Ishikawa (cell line): ENCODE results near the gene LSM2.

Source experiments
- CEBPB ChIP-seq: IDR thresholded peaks from 2 replicates; pipeline ENCODE4 v1.6.1; 2012
- CREB1 ChIP-seq: IDR thresholded peaks from 2 replicates; pipeline ENCODE4 v1.6.1; 2012; ENCODE audit warnings: low read depth
- EGR1 ChIP-seq: IDR thresholded peaks from 2 replicates; pipeline ENCODE4 v1.6.1; 2012
- EP300 ChIP-seq: IDR thresholded peaks from 2 replicates; pipeline ENCODE4 v1.6.1; 2012; ENCODE audit warnings: borderline replicate concordance
- FOXM1 ChIP-seq: IDR thresholded peaks from 2 replicates; pipeline ENCODE4 v1.6.1; 2012; ENCODE audit warnings: low read depth, borderline replicate concordance
- NFIC ChIP-seq: IDR thresholded peaks from 2 replicates; pipeline ENCODE4 v1.6.1; 2012
- RAD21 ChIP-seq: IDR thresholded peaks from 2 replicates; pipeline ENCODE4 v1.6.1; 2012; ENCODE audit warnings: low read depth
- TAF1 ChIP-seq: IDR thresholded peaks from 2 replicates; pipeline ENCODE4 v1.6.1; 2012; ENCODE audit warnings: low read depth, mild to moderate bottlenecking
- TCF12 ChIP-seq: IDR thresholded peaks from 2 replicates; pipeline ENCODE4 v1.6.1; 2012; ENCODE audit warnings: low read depth
- TEAD4 ChIP-seq: IDR thresholded peaks from 2 replicates; pipeline ENCODE4 v1.6.1; 2012
- YY1 ChIP-seq: IDR thresholded peaks from 2 replicates; pipeline ENCODE4 v1.6.1; 2012; ENCODE audit warnings: low read depth
- ZBTB7A ChIP-seq: IDR thresholded peaks from 2 replicates; pipeline ENCODE4 v1.6.1; 2012; ENCODE audit warnings: low read depth
- TF ChIP-seq, protein P1 (sequence below): IDR thresholded peaks from 2 replicates; pipeline ENCODE4 v1.6.1; 2012; ENCODE audit warnings: low read depth, mild to moderate bottlenecking
- TF ChIP-seq, protein P2 (sequence below): IDR thresholded peaks from 2 replicates; pipeline ENCODE4 v1.6.1; 2012
- TF ChIP-seq, protein P3 (sequence below): IDR thresholded peaks from 2 replicates; pipeline ENCODE4 v1.6.1; 2012

Gene LSM2

DNA sequence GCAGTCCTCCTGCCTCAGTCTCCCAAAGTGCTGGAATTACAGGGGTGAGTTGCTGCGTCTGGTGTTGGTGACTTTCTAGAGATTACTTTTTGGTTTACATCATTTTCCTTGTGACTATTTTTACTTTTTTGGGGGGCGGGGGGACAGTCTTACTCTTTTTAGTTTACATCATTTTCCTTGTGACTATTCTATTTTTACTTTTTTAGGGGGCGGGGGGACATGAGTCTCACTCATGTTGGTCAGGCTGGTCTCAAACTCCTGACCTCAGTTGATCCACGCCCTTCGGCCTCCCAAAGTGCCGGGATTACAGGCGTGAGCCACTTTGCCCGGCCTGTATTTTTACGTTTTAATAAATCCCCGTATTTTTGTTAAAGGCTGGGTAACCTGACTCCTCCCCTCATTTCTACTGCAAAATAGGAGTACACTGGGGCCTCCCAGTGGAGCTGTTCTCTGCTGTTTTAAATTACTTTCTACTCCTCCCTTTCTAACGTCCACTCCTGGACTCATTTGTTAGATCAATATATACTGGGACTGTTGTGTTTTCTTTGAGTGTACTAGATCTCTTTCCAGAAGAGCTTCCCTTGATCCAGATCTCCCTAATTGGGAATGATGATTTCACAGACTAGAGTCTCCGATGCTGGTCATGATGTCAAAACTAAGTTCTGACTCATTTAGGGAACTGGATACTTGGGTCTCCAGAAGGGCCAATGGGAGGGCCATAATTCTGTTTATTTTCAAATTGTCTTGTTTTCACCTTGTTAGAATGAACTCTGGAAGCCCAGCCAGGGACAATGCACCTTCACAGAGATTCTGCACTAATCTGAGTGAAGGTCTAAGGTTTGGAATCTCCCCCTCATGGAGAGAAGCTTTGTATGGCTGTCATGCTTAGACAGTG is 30.0 kb upstream of the LSM2 start:
- TF ChIP-seq CREB1 (no peak), TCF12 (no peak), TAF1 (no peak), YY1 (no peak), FOXM1 (no peak), ZBTB7A (no peak), RAD21 (no peak), TEAD4 (no peak), EP300 (no peak)
- TF ChIP-seq, protein P1, sequence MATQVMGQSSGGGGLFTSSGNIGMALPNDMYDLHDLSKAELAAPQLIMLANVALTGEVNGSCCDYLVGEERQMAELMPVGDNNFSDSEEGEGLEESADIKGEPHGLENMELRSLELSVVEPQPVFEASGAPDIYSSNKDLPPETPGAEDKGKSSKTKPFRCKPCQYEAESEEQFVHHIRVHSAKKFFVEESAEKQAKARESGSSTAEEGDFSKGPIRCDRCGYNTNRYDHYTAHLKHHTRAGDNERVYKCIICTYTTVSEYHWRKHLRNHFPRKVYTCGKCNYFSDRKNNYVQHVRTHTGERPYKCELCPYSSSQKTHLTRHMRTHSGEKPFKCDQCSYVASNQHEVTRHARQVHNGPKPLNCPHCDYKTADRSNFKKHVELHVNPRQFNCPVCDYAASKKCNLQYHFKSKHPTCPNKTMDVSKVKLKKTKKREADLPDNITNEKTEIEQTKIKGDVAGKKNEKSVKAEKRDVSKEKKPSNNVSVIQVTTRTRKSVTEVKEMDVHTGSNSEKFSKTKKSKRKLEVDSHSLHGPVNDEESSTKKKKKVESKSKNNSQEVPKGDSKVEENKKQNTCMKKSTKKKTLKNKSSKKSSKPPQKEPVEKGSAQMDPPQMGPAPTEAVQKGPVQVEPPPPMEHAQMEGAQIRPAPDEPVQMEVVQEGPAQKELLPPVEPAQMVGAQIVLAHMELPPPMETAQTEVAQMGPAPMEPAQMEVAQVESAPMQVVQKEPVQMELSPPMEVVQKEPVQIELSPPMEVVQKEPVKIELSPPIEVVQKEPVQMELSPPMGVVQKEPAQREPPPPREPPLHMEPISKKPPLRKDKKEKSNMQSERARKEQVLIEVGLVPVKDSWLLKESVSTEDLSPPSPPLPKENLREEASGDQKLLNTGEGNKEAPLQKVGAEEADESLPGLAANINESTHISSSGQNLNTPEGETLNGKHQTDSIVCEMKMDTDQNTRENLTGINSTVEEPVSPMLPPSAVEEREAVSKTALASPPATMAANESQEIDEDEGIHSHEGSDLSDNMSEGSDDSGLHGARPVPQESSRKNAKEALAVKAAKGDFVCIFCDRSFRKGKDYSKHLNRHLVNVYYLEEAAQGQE, result no peak
- TF ChIP-seq, protein P2, sequence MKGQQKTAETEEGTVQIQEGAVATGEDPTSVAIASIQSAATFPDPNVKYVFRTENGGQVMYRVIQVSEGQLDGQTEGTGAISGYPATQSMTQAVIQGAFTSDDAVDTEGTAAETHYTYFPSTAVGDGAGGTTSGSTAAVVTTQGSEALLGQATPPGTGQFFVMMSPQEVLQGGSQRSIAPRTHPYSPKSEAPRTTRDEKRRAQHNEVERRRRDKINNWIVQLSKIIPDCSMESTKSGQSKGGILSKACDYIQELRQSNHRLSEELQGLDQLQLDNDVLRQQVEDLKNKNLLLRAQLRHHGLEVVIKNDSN, result no peak

DNA sequence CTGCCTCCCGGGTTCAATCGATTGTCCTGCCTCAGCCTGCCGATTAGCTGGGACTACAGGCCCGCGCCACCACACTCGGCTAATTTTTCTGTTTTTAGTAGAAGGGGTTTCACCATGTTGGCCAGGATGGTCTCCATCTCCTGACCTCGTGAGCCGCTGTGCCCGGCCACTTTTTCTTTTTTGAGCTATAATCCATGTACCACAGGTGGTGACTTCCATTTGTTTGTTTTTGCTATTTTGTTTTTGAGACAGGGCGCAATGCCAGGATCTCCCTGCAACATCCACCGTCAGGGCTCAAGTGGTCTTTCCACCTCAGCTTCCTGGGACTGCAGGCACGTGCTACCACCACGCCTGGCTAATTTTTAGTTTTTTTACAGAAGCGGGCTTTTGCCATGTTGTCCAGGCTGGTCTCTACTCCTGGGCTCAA is 29.3 kb upstream of the LSM2 start:
- TF ChIP-seq TAF1, result no peak

DNA sequence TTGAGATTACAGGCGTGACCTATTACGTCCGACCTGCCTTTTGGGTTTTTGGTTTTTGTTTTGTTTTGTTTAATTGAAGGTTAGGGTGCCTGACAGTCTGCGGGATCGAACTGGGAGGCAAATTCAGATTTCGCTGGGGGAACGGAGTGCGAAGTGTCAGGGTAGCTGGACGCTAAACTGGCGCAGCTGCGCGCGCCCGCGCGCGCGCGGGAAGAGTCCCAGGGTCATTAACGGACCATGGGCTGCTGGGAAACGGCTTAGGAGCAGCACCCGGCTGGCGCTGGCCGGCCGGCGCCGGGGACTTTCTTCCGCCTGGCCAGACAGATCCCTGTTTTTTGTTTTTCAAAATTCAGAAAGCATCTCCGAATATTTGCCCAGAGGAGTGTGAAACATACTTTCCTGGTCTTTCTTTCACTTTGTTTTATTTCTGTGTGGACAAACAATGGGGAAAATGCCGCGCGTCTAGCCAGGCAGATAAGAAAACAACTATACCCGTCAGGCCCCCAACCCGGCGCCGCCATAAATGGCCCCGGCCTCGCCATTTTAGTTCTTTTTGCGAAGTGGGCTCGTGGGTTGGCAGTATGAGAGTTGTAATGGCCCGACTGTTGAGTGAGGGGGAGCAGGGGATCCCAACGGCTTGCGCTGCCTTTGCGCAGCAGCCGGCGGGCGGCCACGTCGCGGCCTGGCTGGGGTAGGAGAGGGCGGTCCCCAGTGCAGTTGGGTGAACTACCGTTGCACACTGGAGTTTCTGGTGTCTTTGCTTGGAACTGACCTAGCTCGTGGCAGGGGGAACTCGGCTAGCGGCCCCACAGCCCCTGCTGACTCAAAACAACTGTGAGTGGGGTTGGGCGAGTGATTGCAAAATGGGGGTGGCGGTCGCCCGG is 27.8 kb upstream of the LSM2 start:
- TF ChIP-seq TCF12, result no peak; the same call in 1 of the 2 replicates
- no peak for TF ChIP-seq RAD21
- TF ChIP-seq EP300, result no peak
- peak; percentile 95 for TF ChIP-seq TAF1
- TF ChIP-seq YY1, result peak; percentile 94
- TF ChIP-seq, protein P2, result no peak; the same call in 1 of the 2 replicates
- TF ChIP-seq FOXM1, result peak; percentile 25; the same call in 1 of the 2 replicates
- no peak; the same call in none of the 2 replicates for TF ChIP-seq ZBTB7A
- TF ChIP-seq, protein P3, sequence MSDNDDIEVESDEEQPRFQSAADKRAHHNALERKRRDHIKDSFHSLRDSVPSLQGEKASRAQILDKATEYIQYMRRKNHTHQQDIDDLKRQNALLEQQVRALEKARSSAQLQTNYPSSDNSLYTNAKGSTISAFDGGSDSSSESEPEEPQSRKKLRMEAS, result peak; percentile 78
- peak; percentile 62 for TF ChIP-seq TEAD4
- no peak for TF ChIP-seq CREB1

DNA sequence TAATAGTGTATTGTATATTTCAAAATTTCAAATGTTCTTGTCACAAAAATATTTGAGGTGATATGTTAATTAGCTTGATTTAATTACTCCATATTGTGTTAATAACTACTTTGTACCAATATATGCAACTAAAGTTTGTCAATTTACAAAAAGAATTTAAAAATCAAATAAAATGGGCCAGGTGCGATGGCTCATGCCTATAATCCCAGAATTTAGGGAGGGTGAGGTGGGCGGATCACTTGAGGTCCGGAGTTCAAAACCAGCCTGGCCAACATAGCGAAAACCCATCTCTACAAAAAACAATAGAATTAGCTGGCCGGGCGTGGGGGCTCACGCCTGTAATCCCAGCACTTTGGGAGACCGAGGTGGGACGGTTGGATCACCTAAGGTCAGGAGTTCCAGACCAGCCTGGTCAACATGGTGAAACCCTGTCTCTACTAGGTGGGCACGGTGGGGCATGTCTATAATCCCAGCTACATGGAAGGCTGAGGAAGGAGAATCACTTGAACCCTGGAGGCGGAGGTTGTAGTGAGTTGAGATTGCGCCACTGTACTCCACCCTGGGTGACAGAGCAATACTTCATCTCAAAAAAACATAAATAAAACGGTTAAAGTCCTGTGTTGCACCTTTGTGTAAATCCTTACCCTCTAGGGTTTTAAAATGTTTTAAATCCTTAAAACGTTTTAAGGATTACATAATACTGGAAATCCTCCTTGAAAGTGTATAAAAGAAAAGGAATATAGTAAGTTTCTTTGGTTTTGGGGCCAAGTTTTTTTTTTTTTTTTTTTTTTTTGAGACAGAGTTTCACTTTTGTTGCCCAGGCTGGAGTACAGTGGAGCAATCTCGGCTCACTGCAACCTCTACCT is 24.8 kb upstream of the LSM2 start:
- TF ChIP-seq CEBPB (no peak), TEAD4 (no peak), NFIC (no peak), TCF12 (no peak), EP300 (no peak), ZBTB7A (no peak), EGR1 (no peak), TAF1 (no peak), YY1 (no peak), CREB1 (no peak), RAD21 (no peak), FOXM1 (no peak)
- TF ChIP-seq, protein P1, result no peak
- TF ChIP-seq, protein P3, result no peak
- TF ChIP-seq, protein P2, result no peak
